IMR-90 (cell line): ENCODE results near the gene CDYL2. TPM values are rescaled to one million over a fixed set of nuclear protein-coding genes. Genes with fewer than 3 reads are reported as not detected.

Experiments
- ATAC-seq: fragments of 200-7000 bp; cut with Tn5 transposase; 2 replicates; pipeline ENCODE4 v1.9.1; 2020; ENCODE audit warnings: low read depth, mild to moderate bottlenecking, moderate library complexity
- BruUV-seq: library from RNA; stranded (reverse); fragments of 400-500 nt; replicated peaks from 2 replicates; lab custom pipeline; 2021; lab: Mats Ljungman, UMichigan
- CTCF ChIA-PET: fragments of 300-600 bp; formaldehyde crosslinking; extraction: SDS; loops from one replicate; lab custom pipeline; 2021; ENCODE audit warnings: antibody characterized with exemption; lab: Yijun Ruan, JAX
- POLR2A ChIA-PET: fragments of 300-600 bp; sonication (Branson Sonifier 250); formaldehyde crosslinking; loops from one replicate; lab custom pipeline; 2022; ENCODE audit warnings: antibody characterized with exemption; ENCODE audit not compliant: unreplicated experiment; lab: Charles Lee
- DNase-seq: peaks from one replicate; pipeline ENCODE4 v3.0.0; 2013
- H2AFZ ChIP-seq: replicated peaks from 2 replicates; pipeline ENCODE3; 2013; ENCODE audit warnings: low read length, mild to moderate bottlenecking; ENCODE audit not compliant: poor library complexity
- H2AK5ac ChIP-seq: 2 replicates; pipeline ENCODE4 v1.6.1; 2013; ENCODE audit warnings: low read depth, low read length, inconsistent platforms
- H2AK9ac ChIP-seq: replicated peaks from 2 replicates; pipeline ENCODE3; 2013; ENCODE audit warnings: mild to moderate bottlenecking, low read depth, low read length, moderate library complexity; ENCODE audit not compliant: poor library complexity
- H2BK120ac ChIP-seq: 2 replicates; pipeline ENCODE4 v1.6.1; 2013; ENCODE audit warnings: low read depth, low read length, inconsistent platforms
- H2BK15ac ChIP-seq: 3 replicates; pipeline ENCODE4 v1.6.1; 2013; ENCODE audit warnings: low read depth, low read length, inconsistent platforms
- H2BK20ac ChIP-seq: 2 replicates; pipeline ENCODE4 v1.6.1; 2013; ENCODE audit warnings: low read depth, mild to moderate bottlenecking, inconsistent platforms, low read length, moderate library complexity
- H2BK5ac ChIP-seq: 2 replicates; pipeline ENCODE4 v1.6.1; 2013; ENCODE audit warnings: mild to moderate bottlenecking, low read depth, low read length, inconsistent platforms; ENCODE audit not compliant: poor library complexity, severe bottlenecking
- H3K14ac ChIP-seq: replicated peaks from 2 replicates; pipeline ENCODE4 v1.6.1; 2013; ENCODE audit warnings: low read depth, low read length, inconsistent platforms
- H3K18ac ChIP-seq: 2 replicates; pipeline ENCODE4 v1.6.1; 2013; ENCODE audit warnings: low read depth, low read length, control low read depth
- H3K23ac ChIP-seq: 2 replicates; pipeline ENCODE4 v1.6.1; 2013; ENCODE audit warnings: low read depth, low read length, inconsistent platforms
- H3K27ac ChIP-seq: 2 replicates; pipeline ENCODE4 v1.5.1; 2013; ENCODE audit warnings: mild to moderate bottlenecking, control low read depth, low read length; ENCODE audit not compliant: insufficient read depth
- H3K27me3 ChIP-seq: 2 replicates; pipeline ENCODE4 v1.6.1; 2013; ENCODE audit warnings: low read length; ENCODE audit not compliant: control insufficient read depth, insufficient read depth
- H3K36me3 ChIP-seq: 2 replicates; pipeline ENCODE4 v1.6.1; 2013; ENCODE audit warnings: low read length, mixed read lengths; ENCODE audit not compliant: control insufficient read depth, insufficient read depth
- H3K4ac ChIP-seq: 2 replicates; pipeline ENCODE4 v1.6.1; 2013; ENCODE audit warnings: low read depth, low read length, inconsistent platforms
- H3K4me1 ChIP-seq: 2 replicates; pipeline ENCODE4 v1.6.1; 2013; ENCODE audit warnings: low read length, mixed read lengths; ENCODE audit not compliant: control insufficient read depth, insufficient read depth
- H3K4me2 ChIP-seq: 2 replicates; pipeline ENCODE4 v1.6.1; 2013; ENCODE audit warnings: low read depth, mild to moderate bottlenecking, control low read depth, low read length, moderate library complexity
- H3K4me3 ChIP-seq: 2 replicates; pipeline ENCODE4 v1.5.1; 2013; ENCODE audit warnings: low read depth, mild to moderate bottlenecking, control low read depth, low read length, moderate library complexity; ENCODE audit not compliant: insufficient read depth
- H3K56ac ChIP-seq: 2 replicates; pipeline ENCODE4 v1.6.1; 2013; ENCODE audit warnings: low read length, inconsistent platforms; ENCODE audit not compliant: insufficient read depth; ENCODE audit errors: extremely low read depth
- H3K79me1 ChIP-seq, 2 experiments: 2 replicates each; pipeline ENCODE4 v1.6.1; 2013; ENCODE audit warnings: low read length in 2 of 2, inconsistent platforms in 1 of 2, low read depth in 1 of 2
- H3K9ac ChIP-seq: 2 replicates; pipeline ENCODE4 v1.6.1; 2013; ENCODE audit warnings: low read depth, low read length, control low read depth
- H3K9me1 ChIP-seq: 2 replicates; pipeline ENCODE4 v1.6.1; 2013; ENCODE audit warnings: low read length, inconsistent platforms; ENCODE audit not compliant: insufficient read depth
- H3K9me3 ChIP-seq: 2 replicates; pipeline ENCODE4 v1.6.1; 2013; ENCODE audit warnings: low read length; ENCODE audit not compliant: control insufficient read depth, insufficient read depth
- H4K20me1 ChIP-seq: 2 replicates; pipeline ENCODE4 v1.6.1; 2013; ENCODE audit warnings: low read length, inconsistent platforms; ENCODE audit not compliant: insufficient read depth
- H4K5ac ChIP-seq: 2 replicates; pipeline ENCODE4 v1.6.1; 2013; ENCODE audit warnings: mild to moderate bottlenecking, low read depth, low read length, control low read depth
- H4K8ac ChIP-seq, 2 experiments: 2 replicates each; pipeline ENCODE4 v1.6.1; 2013; ENCODE audit warnings: low read depth in 2 of 2, low read length in 2 of 2, control low read depth in 1 of 2, inconsistent platforms in 1 of 2
- H4K91ac ChIP-seq: 2 replicates; pipeline ENCODE4 v1.6.1; 2013; ENCODE audit warnings: low read depth, low read length, inconsistent platforms; ENCODE audit not compliant: insufficient read depth
- CEBPB ChIP-seq: IDR thresholded peaks from 2 replicates; pipeline ENCODE4 v1.6.1; 2012; ENCODE audit warnings: low read depth, low read length, improper control_type of control experiment
- CHD1 ChIP-seq: IDR thresholded peaks from 2 replicates; pipeline ENCODE4 v1.6.1; 2012; ENCODE audit warnings: low read depth, low read length, improper control_type of control experiment
- FOS ChIP-seq: fragments of 150-350 bp; IDR thresholded peaks from 2 replicates; pipeline ENCODE4 v1.6.1; 2016; ENCODE audit warnings: low read depth, low read length
- POLR2A ChIP-seq: IDR thresholded peaks from 2 replicates; pipeline ENCODE4 v1.6.1; 2012; ENCODE audit warnings: mild to moderate bottlenecking, low read depth, low read length
- RFX5 ChIP-seq: IDR thresholded peaks from 2 replicates; pipeline ENCODE4 v1.8.0; 2012; ENCODE audit warnings: low read depth, mild to moderate bottlenecking, low read length, moderate library complexity
- USF2 ChIP-seq: fragments of 150-350 bp; IDR thresholded peaks from 2 replicates; pipeline ENCODE4 v1.6.1; 2017; ENCODE audit warnings: mild to moderate bottlenecking, antibody characterized with exemption, low read length, low read depth
- WGBS, 2 experiments: methylation state at CpG; one replicate each; pipeline versions ENCODE4 v1.1.5 to v1.1.7; 2013; ENCODE audit warnings: missing lambda C conversion rate in 2 of 2; ENCODE audit not compliant: insufficient read length in 1 of 2; ENCODE audit errors: extremely low coverage in 2 of 2; 5-methylcytosine and 5-hydroxymethylcytosine counted together
- dilution Hi-C: fragments of 300-500 bp; cut with HindIII; formaldehyde crosslinking; loops from one replicate; pipeline ENCODE4 v1.14.3; 2018; ENCODE audit warnings: low sequenced_read_pairs; ENCODE audit not compliant: unreplicated experiment
- in situ Hi-C: fragments of 300-500 bp; cut with MboI; formaldehyde crosslinking; loops from 3 replicates; pipeline ENCODE4 v1.14.3; 2019; ENCODE audit warnings: low sequenced_read_pairs, inconsistent platforms, mixed read lengths
- intact Hi-C: fragments of 100-400 bp; cut with micrococcal nuclease; formaldehyde crosslinking; loops from 2 replicates; pipeline ENCODE4 v1.10.0; 2022
- polyA plus RNA-seq, 3 experiments: library from polyadenylated mRNA; depleted of rRNA; stranded (reverse); fragments of >200 nt; gene quantifications; 2 replicates each; pipeline ENCODE4 v1.2.3, GENCODE V29; 2012; ENCODE audit warnings: low replicate concordance in 1 of 3
- total RNA-seq: library from RNA; depleted of rRNA; stranded (reverse); fragments of >200 nt; gene quantifications from 2 replicates; pipeline ENCODE4 v1.2.3, GENCODE V29; 2012

The CDYL2 gene
- total and polyA plus RNA-seq, 2 of the 4 experiments (the other 2 are of a cell fraction) = 1.2 to 3.9 TPM

- H4K5ac ChIP-seq = no peak overlapping the region
- peaks cover 2% of the 10 kb centered on the region; the same call in 1 of the 2 replicates for H3K9me3 ChIP-seq
- dilution Hi-C loops (no loop called here), intact Hi-C loops (no loop called here), in situ Hi-C loops (no loop called here)
- WGBS, 2 experiments = 58% methylated on average over 3 of the region's 14 CpGs; no CpG with 5 or more reads in 1 of the 2 experiments
- no peak for DNase-seq
- no peak overlapping the region for H3K18ac ChIP-seq
- no peak overlapping the region for H3K14ac ChIP-seq
- ChIA-PET POLR2A (no interaction called here), CTCF (no interaction called here)
- no peak for ATAC-seq
- no peak overlapping the region for H2AK9ac ChIP-seq
- no peak overlapping the region for H3K23ac ChIP-seq
- H2BK15ac ChIP-seq = no peak overlapping the region
- no peak overlapping the region for H2BK20ac ChIP-seq
- no peak overlapping the region for H3K9ac ChIP-seq
- BruUV-seq = no TSS peak
- no peaks in the 10 kb centered on the region for H3K36me3 ChIP-seq
- no peaks in the 10 kb centered on the region; a peak in 1 of 4 replicates for H3K79me1 ChIP-seq
- no peak overlapping the region for H2AFZ ChIP-seq
- no peak overlapping the region for H3K56ac ChIP-seq
- H3K4me1 ChIP-seq = no peaks in the 10 kb centered on the region
- no peak overlapping the region for H2BK5ac ChIP-seq
- no peak overlapping the region for H2AK5ac ChIP-seq
- TF ChIP-seq RFX5 (no peak), USF2 (no peak), FOS (no peak), POLR2A (no peak), CEBPB (no peak), CHD1 (no peak)
- no peak overlapping the region for H4K91ac ChIP-seq
- no peaks in the 10 kb centered on the region for H3K27me3 ChIP-seq
- H4K8ac ChIP-seq = no peak overlapping the region
- no peak overlapping the region for H3K4me3 ChIP-seq
- H3K27ac ChIP-seq = no peak overlapping the region
- H3K9me1 ChIP-seq = no peaks in the 10 kb centered on the region
- no peaks in the 10 kb centered on the region for H4K20me1 ChIP-seq
- no peak overlapping the region for H2BK120ac ChIP-seq
- H3K4me2 ChIP-seq = no peak overlapping the region
- H3K4ac ChIP-seq = no peak overlapping the region
Measured at GRCh38 chr16:80654094-80654862, 150.1 kb downstream of the CDYL2 start.
